Gastroesophageal sphincter (tissue), 4 donors: ENCODE measurements around the gene SHLD1. TPM values are rescaled to one million over a fixed set of nuclear protein-coding genes. Genes with fewer than 3 reads are reported as not detected.
"Not testable (repeated sequence)": the region's sequence is repeated elsewhere in the genome, so short reads cannot be mapped to it uniquely, and the experiment has no call there.

ENCODE experiments used
- ATAC-seq: fragments of 150-250 bp; one replicate; pipeline ENCODE4 v1.9.1; 2016; ENCODE audit warnings: mild to moderate bottlenecking, moderate library complexity
- H3K27ac ChIP-seq, 4 donors: fragments of 200-600 bp; sonication (generic) in 3 of 4; 1 replicate in 3 of 4; 2 replicates in 1 of 4; pipeline ENCODE4 v1.5.1; 2016 to 2019
- H3K27me3 ChIP-seq: fragments of 200-600 bp; sonication (generic); one replicate; pipeline ENCODE4 v1.5.1; 2019
- H3K36me3 ChIP-seq, 2 donors: fragments of 200-600 bp; sonication (generic); one replicate each; pipeline ENCODE4 v1.5.1; 2019; ENCODE audit warnings: control low read depth in 1 of 2
- H3K4me1 ChIP-seq, 3 donors: fragments of 200-600 bp; sonication (generic); 1 replicate in 2 of 3; 2 replicates in 1 of 3; pipeline ENCODE4 v1.5.1; 2016 to 2019; ENCODE audit warnings: control low read depth in 2 of 3
- H3K4me3 ChIP-seq, 2 donors: fragments of 200-600 bp; sonication (generic); one replicate each; pipeline ENCODE4 v1.5.1; 2019; ENCODE audit warnings: mild to moderate bottlenecking in 1 of 2, moderate library complexity in 1 of 2
- H3K9me3 ChIP-seq, 3 donors: fragments of 200-600 bp; sonication (generic); one replicate each; pipeline ENCODE4 v1.5.1; 2017 to 2019; ENCODE audit warnings: control low read depth in 2 of 3
- CTCF ChIP-seq, 4 experiments: fragments of 200-600 bp in 2 of 4; fragments of 450-650 bp in 2 of 4; sonication (generic) in 1 of 4; IDR thresholded peaks; one replicate each; pipeline ENCODE4 v1.5.1; 2017 to 2019; ENCODE audit warnings: antibody characterized with exemption in 4 of 4, mild to moderate bottlenecking in 2 of 4, moderate library complexity in 2 of 4
- EP300 ChIP-seq: sonication (generic); formaldehyde crosslinking; IDR thresholded peaks from one replicate; pipeline ENCODE4 v1.6.1; 2017; ENCODE audit warnings: antibody characterized with exemption, mild to moderate bottlenecking
- POLR2A ChIP-seq, 2 donors: fragments of 450-650 bp; IDR thresholded peaks; one replicate each; pipeline ENCODE4 v1.6.1; 2017; ENCODE audit warnings: antibody characterized with exemption in 2 of 2, mild to moderate bottlenecking in 2 of 2, moderate library complexity in 1 of 2
- POLR2AphosphoS5 ChIP-seq: sonication (generic); formaldehyde crosslinking; IDR thresholded peaks from one replicate; pipeline ENCODE4 v1.6.1; 2017; ENCODE audit warnings: antibody characterized with exemption
- WGBS, 2 donors: methylation state at CpG; one replicate each; pipeline ENCODE4 v1.1.5; 2018; ENCODE audit warnings: low coverage in 1 of 2; 5-methylcytosine and 5-hydroxymethylcytosine counted together
- total RNA-seq, 4 donors: library from RNA; depleted of rRNA; stranded (reverse); fragments of >200 nt; gene quantifications; one replicate each; pipeline ENCODE4 v1.1.0, GENCODE V29; 2016

The SHLD1 gene
- total RNA-seq, 4 donors from 2014 or later = 0.93 to 3.3 (median 2.1) TPM

GRCh38 chr20:5737619-5737953 lies 12.6 kb upstream of the SHLD1 start:
- 100% methylated on average over 3 of the region's 3 CpGs; no CpG with 5 or more reads in 1 of the 2 donors for WGBS, 2 donors
- no peaks in the 10 kb centered on the region for H3K27me3 ChIP-seq
- no peaks in the 10 kb centered on the region for H3K9me3 ChIP-seq
- no peak for ATAC-seq
- peaks cover 0 to 23% (median 6%) of the 10 kb centered on the region in 3 donors for H3K4me1 ChIP-seq
- no peak overlapping the region for H3K4me3 ChIP-seq
- H3K27ac ChIP-seq = no peak overlapping the region
- no peaks in the 10 kb centered on the region for H3K36me3 ChIP-seq
- TF ChIP-seq EP300 (no peak), POLR2AphosphoS5 (no peak), POLR2A (IDR thresholded peaks at IDR 0.05) (no peak)

- WGBS, 2 donors = 93 to 100% methylated on average over 1 to 2 of the region's 3 CpGs
- Histone ChIP-seq H3K4me3 (no peak overlapping the region), H3K9me3 (no peaks in the 10 kb centered on the region), H3K27me3 (no peaks in the 10 kb centered on the region), H3K4me1 (peaks cover 0 to 20% (median 2%) of the 10 kb centered on the region in 3 donors), H3K27ac (no peak overlapping the region), H3K36me3 (no peaks in the 10 kb centered on the region)
- no peak for ATAC-seq
- TF ChIP-seq POLR2A (IDR thresholded peaks at IDR 0.05) (no peak), EP300 (no peak), POLR2AphosphoS5 (no peak), CTCF (IDR thresholded peaks at IDR 0.05) (no peak)
Observed at GRCh38 chr20:5737966-5738365, 12.2 kb upstream of the SHLD1 start.

- WGBS, 2 donors = 93% methylated on average over 4 of the region's 5 CpGs; no CpG with 5 or more reads in 1 of the 2 donors
- H3K27ac ChIP-seq, H3K27me3 ChIP-seq, ATAC-seq, H3K36me3 ChIP-seq, H3K9me3 ChIP-seq, H3K4me3 ChIP-seq: not testable (repeated sequence)
- H3K4me1 ChIP-seq = peaks cover 0 to 14% (median 0%) of the 10 kb centered on the region in 3 donors
Observed at GRCh38 chr20:5740643-5741042, 9.6 kb upstream of the SHLD1 start.

DNA sequence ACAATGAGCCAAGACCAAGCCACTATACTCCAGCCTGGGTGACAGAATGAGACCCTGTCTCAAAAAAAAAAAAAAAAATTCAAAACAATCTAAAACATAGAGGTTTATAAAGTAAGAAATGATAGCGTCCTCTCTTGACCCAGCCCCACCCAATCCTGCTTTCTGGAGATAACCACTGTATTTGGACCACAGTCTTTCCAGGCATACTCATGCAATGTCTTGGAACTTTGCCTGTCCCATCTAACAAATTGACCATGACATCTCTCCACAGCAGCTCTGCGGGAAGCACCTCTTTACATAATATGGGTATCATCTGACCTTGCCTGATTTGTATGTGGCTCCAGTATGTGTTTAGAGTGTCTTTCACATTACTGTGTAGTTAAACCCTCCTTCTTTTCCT lies 9.1 kb upstream of the SHLD1 start:
- no peak overlapping the region for H3K4me3 ChIP-seq
- ATAC-seq = no peak
- TF ChIP-seq POLR2AphosphoS5 (no peak), POLR2A (IDR thresholded peaks at IDR 0.05) (no peak), CTCF (IDR thresholded peaks at IDR 0.05) (no peak), EP300 (no peak)
- peaks cover 0 to 9% (median 0%) of the 10 kb centered on the region in 3 donors for H3K4me1 ChIP-seq
- no peaks in the 10 kb centered on the region for H3K9me3 ChIP-seq
- H3K36me3 ChIP-seq = no peaks in the 10 kb centered on the region
- H3K27me3 ChIP-seq = no peaks in the 10 kb centered on the region
- WGBS, 2 donors = 50 to 58% methylated on average over 2 of the region's 2 CpGs
- H3K27ac ChIP-seq = no peak overlapping the region

DNA sequence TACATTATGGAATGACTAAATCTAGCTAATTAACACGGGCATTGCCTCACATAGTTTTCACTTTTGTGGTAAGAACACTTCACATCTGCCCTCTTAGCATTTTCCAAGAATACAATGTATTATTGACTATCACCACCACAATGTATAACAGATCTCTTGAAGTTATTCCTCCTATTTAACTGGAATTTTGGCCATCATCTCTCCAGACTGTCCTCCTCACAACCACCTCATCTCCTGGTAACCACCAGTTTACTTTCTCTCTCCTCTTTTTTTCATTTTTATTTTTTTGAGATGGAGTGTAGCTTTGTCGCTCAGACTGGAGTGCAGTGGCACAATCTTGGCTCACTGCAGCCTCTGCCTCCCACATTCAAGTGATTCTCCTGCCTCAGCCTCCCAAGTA lies 8.2 kb upstream of the SHLD1 start:
- no peaks in the 10 kb centered on the region for H3K27me3 ChIP-seq
- 76 to 89% methylated on average over 2 of the region's 2 CpGs for WGBS, 2 donors
- TF ChIP-seq CTCF (IDR thresholded peaks at IDR 0.05) (no peak), EP300 (no peak), POLR2A (IDR thresholded peaks at IDR 0.05) (no peak), POLR2AphosphoS5 (no peak)

DNA sequence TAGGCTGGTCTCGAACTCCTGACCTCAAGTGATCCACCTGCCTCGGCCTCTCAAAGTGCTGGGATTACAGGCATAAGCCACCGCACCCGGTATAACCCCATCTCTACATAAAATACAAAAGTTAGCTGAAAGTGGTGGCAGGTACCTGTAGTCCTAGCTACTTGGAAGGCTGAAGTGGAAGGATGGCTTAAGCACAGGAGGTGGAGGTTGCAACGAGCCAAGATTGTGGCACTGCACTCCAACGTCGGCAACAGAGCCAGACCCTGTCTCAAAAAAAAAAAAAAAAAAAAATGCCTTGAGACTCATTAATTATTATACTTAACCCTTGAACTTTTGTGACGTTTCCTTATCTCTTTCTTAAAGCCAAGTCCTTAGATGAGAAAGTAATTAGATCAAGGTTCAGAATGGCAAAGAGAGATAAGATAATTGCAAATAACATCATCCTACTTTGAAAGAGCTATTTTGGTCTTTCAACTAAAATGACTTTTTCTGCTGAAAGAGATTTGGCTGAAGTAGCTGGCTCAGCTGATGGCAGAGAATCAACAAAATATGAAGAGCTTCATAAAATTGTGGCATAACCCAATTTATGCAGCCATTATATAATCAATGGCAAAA lies 4.7 kb upstream of the SHLD1 start:
- WGBS, 2 donors = 18 to 46% methylated on average over 1 to 6 of the region's 8 CpGs
- H3K9me3 ChIP-seq = no peaks in the 10 kb centered on the region
- no peaks in the 10 kb centered on the region for H3K27me3 ChIP-seq
- no peak overlapping the region for H3K4me3 ChIP-seq
- ATAC-seq = no peak
- H3K4me1 ChIP-seq = peaks cover 0 to 4% (median 0%) of the 10 kb centered on the region in 3 donors
- no peaks in the 10 kb centered on the region for H3K36me3 ChIP-seq
- TF ChIP-seq POLR2A (IDR thresholded peaks at IDR 0.05) (no peak), CTCF (IDR thresholded peaks at IDR 0.05) (no peak), EP300 (no peak), POLR2AphosphoS5 (no peak)
- no peak overlapping the region for H3K27ac ChIP-seq

More for the DNA sequence above, 8.2 kb upstream of the SHLD1 start:
- no peak overlapping the region for H3K4me3 ChIP-seq
- no peak for ATAC-seq
- H3K9me3 ChIP-seq = no peaks in the 10 kb centered on the region
- H3K4me1 ChIP-seq = no peaks in the 10 kb centered on the region
- H3K27ac ChIP-seq = no peak overlapping the region
- no peaks in the 10 kb centered on the region for H3K36me3 ChIP-seq
